Activated T-helper 1 cell treated with anti-CD3 and anti-CD28 coated beads, Interleukin-12 subunit alpha, Interleukin-12 subunit beta, Interleukin-2, Interleukin-4 antibody, amounts not matched to agents 30 ng/mL and 10 ng/mL and 1 ng/mL, durations not matched to agents 14 hours and 24 hours and 36 hours (primary cell): ENCODE data around the gene CA5A. TPM values are rescaled to one million over a fixed set of nuclear protein-coding genes. Genes with fewer than 3 reads are reported as not detected.
"Not testable (repeated sequence)": the region's sequence is repeated elsewhere in the genome, so short reads cannot be mapped to it uniquely, and the experiment has no call there.

Experiments
- DNase-seq: peaks from one replicate; pipeline ENCODE4 v3.0.0; 2021; ENCODE audit warnings: low spot score
- H3K27ac Mint-ChIP-seq: one replicate; pipeline ENCODE4 v1.8.0; 2021; ENCODE audit warnings: mild to moderate bottlenecking, mixed read lengths
- H3K27me3 Mint-ChIP-seq: one replicate; pipeline ENCODE4 v1.8.0; 2022; ENCODE audit warnings: mild to moderate bottlenecking, moderate library complexity, mixed read lengths; ENCODE audit not compliant: insufficient read depth
- H3K36me3 Mint-ChIP-seq: one replicate; pipeline ENCODE4 v1.8.0; 2021; ENCODE audit warnings: low read depth, mixed read lengths
- H3K4me1 Mint-ChIP-seq: one replicate; pipeline ENCODE4 v1.8.0; 2021; ENCODE audit warnings: low read depth, mixed read lengths
- H3K4me3 Mint-ChIP-seq: one replicate; pipeline ENCODE4 v1.8.0; 2021; ENCODE audit warnings: mild to moderate bottlenecking, moderate library complexity, mixed read lengths
- H3K9me3 Mint-ChIP-seq: one replicate; pipeline ENCODE4 v1.8.0; 2021; ENCODE audit warnings: mixed read lengths
- intact Hi-C: fragments of 100-400 bp; cut with micrococcal nuclease; formaldehyde crosslinking; loops from one replicate; pipeline ENCODE4 v1.15.1; 2024
- total RNA-seq: library from RNA; stranded (reverse); gene quantifications from 2 replicates; pipeline ENCODE4 v1.2.3, GENCODE V29; 2022

Gene CA5A
- total RNA-seq, 1 donor from 2014 or later: 0.13 TPM

- H3K4me1 Mint-ChIP-seq: peaks cover 8% of the 10 kb centered on the region
- no peak overlapping the region for H3K4me3 Mint-ChIP-seq
- peaks cover 2% of the 10 kb centered on the region for H3K36me3 Mint-ChIP-seq
- intact Hi-C loops: no loop called here
- peak overlapping the region; percentile 33 for H3K27ac Mint-ChIP-seq
- no peaks in the 10 kb centered on the region for H3K27me3 Mint-ChIP-seq
- H3K9me3 Mint-ChIP-seq: peaks cover 4% of the 10 kb centered on the region
- no peak for DNase-seq
Observed at GRCh38 chr16:87938412-87938949, 2.2 kb upstream of the CA5A start.

- H3K27ac Mint-ChIP-seq, H3K27me3 Mint-ChIP-seq, DNase-seq, H3K4me3 Mint-ChIP-seq, H3K36me3 Mint-ChIP-seq, intact Hi-C loops, H3K9me3 Mint-ChIP-seq, H3K4me1 Mint-ChIP-seq: not testable (repeated sequence)
Observed at GRCh38 chr16:87937231-87937542, 858 bp upstream of the CA5A start.

- H3K4me3 Mint-ChIP-seq, H3K27me3 Mint-ChIP-seq, DNase-seq, H3K27ac Mint-ChIP-seq, intact Hi-C loops, H3K36me3 Mint-ChIP-seq, H3K9me3 Mint-ChIP-seq, H3K4me1 Mint-ChIP-seq: not testable (repeated sequence)
Observed at GRCh38 chr16:87936016-87936374, 334 bp downstream of the CA5A start.

GRCh38 chr16:87934752-87935425, 1.4 kb downstream of the CA5A start:
- H3K4me1 Mint-ChIP-seq, intact Hi-C loops, H3K36me3 Mint-ChIP-seq, H3K9me3 Mint-ChIP-seq, DNase-seq, H3K27ac Mint-ChIP-seq, H3K4me3 Mint-ChIP-seq, H3K27me3 Mint-ChIP-seq: not testable (repeated sequence)

- Mint-ChIP-seq H3K4me1 (peaks cover under 1% of the 10 kb centered on the region), H3K27me3 (peaks cover 3% of the 10 kb centered on the region), H3K27ac (no peak overlapping the region), H3K36me3 (no peaks in the 10 kb centered on the region), H3K4me3 (no peak overlapping the region), H3K9me3 (no peaks in the 10 kb centered on the region)
- intact Hi-C loops: no loop called here
- DNase-seq: no peak
Observed at GRCh38 chr16:87933140-87933495, 3.2 kb downstream of the CA5A start.

- H3K9me3 Mint-ChIP-seq, H3K4me3 Mint-ChIP-seq, intact Hi-C loops, DNase-seq, H3K27me3 Mint-ChIP-seq, H3K4me1 Mint-ChIP-seq, H3K27ac Mint-ChIP-seq, H3K36me3 Mint-ChIP-seq: not testable (repeated sequence)
Observed at GRCh38 chr16:87932475-87933139, 3.7 kb downstream of the CA5A start.

- H3K27me3 Mint-ChIP-seq: peaks cover 6% of the 10 kb centered on the region
- no peak for DNase-seq
- intact Hi-C loops: no loop called here
- no peaks in the 10 kb centered on the region for H3K36me3 Mint-ChIP-seq
- H3K4me1 Mint-ChIP-seq: peaks cover 2% of the 10 kb centered on the region
- H3K27ac Mint-ChIP-seq: peak overlapping the region; percentile 7
- no peak overlapping the region for H3K4me3 Mint-ChIP-seq
- no peaks in the 10 kb centered on the region for H3K9me3 Mint-ChIP-seq
Observed at GRCh38 chr16:87931504-87931903, 4.8 kb downstream of the CA5A start.

GRCh38 chr16:87930456-87930855, 5.9 kb downstream of the CA5A start:
- H3K27me3 Mint-ChIP-seq: peaks cover 11% of the 10 kb centered on the region
- intact Hi-C loops: no loop called here
- H3K4me3 Mint-ChIP-seq: no peak overlapping the region
- H3K9me3 Mint-ChIP-seq: no peaks in the 10 kb centered on the region
- no peak overlapping the region for H3K27ac Mint-ChIP-seq
- H3K36me3 Mint-ChIP-seq: no peaks in the 10 kb centered on the region
- peaks cover 6% of the 10 kb centered on the region for H3K4me1 Mint-ChIP-seq
- DNase-seq: no peak

- Mint-ChIP-seq H3K27me3 (peaks cover 16% of the 10 kb centered on the region), H3K4me1 (peaks cover 6% of the 10 kb centered on the region), H3K36me3 (no peaks in the 10 kb centered on the region), H3K4me3 (no peak overlapping the region), H3K27ac (no peak overlapping the region), H3K9me3 (no peaks in the 10 kb centered on the region)
- intact Hi-C loops: no loop called here
- no peak for DNase-seq
Observed at GRCh38 chr16:87929986-87930385, 6.3 kb downstream of the CA5A start.

- Mint-ChIP-seq H3K36me3 (no peaks in the 10 kb centered on the region), H3K4me1 (peaks cover 6% of the 10 kb centered on the region), H3K27me3 (peaks cover 20% of the 10 kb centered on the region), H3K4me3 (no peak overlapping the region), H3K27ac (no peak overlapping the region), H3K9me3 (no peaks in the 10 kb centered on the region)
- DNase-seq: no peak
- intact Hi-C loops: no loop called here
Observed at GRCh38 chr16:87927195-87927562, 9.2 kb downstream of the CA5A start.

GRCh38 chr16:87926246-87927194, 9.8 kb downstream of the CA5A start:
- Mint-ChIP-seq H3K36me3 (no peaks in the 10 kb centered on the region), H3K27ac (no peak overlapping the region), H3K9me3 (no peaks in the 10 kb centered on the region), H3K4me1 (peaks cover 6% of the 10 kb centered on the region), H3K27me3 (peaks cover 20% of the 10 kb centered on the region), H3K4me3 (no peak overlapping the region)
- intact Hi-C loops: no loop called here
- DNase-seq: no peak

- H3K36me3 Mint-ChIP-seq: no peaks in the 10 kb centered on the region
- peaks cover 6% of the 10 kb centered on the region for H3K4me1 Mint-ChIP-seq
Observed at GRCh38 chr16:87924811-87925670, 11.3 kb downstream of the CA5A start.

More at GRCh38 chr16:87924811-87925670, 11.3 kb downstream of the CA5A start:
- no peak for DNase-seq
- H3K27me3 Mint-ChIP-seq: peaks cover 22% of the 10 kb centered on the region
- intact Hi-C loops: no loop called here
- no peak overlapping the region for H3K27ac Mint-ChIP-seq
- H3K9me3 Mint-ChIP-seq: no peaks in the 10 kb centered on the region
- H3K4me3 Mint-ChIP-seq: no peak overlapping the region
